Thyroid gland (tissue), 4 donors: ENCODE data around the gene PRDM12. TPM values are rescaled to one million over a fixed set of nuclear protein-coding genes. Genes with fewer than 3 reads are reported as not detected.

Experiments
- DNase-seq, 2 donors: peaks; one replicate each; pipeline ENCODE4 v3.0.0-alpha.2; 2019
- H3K27ac ChIP-seq, 3 donors: fragments of 200-600 bp; sonication (generic); 1 replicate in 2 of 3; 2 replicates in 1 of 3; pipeline ENCODE4 v1.5.1; 2016 to 2019; ENCODE audit warnings: mild to moderate bottlenecking in 1 of 3, moderate library complexity in 1 of 3
- H3K27me3 ChIP-seq: fragments of 200-600 bp; sonication (generic); one replicate; pipeline ENCODE4 v1.5.1; 2019
- H3K36me3 ChIP-seq, 2 donors: fragments of 200-600 bp; sonication (generic); one replicate each; pipeline ENCODE4 v1.5.1; 2016 to 2019
- H3K4me1 ChIP-seq, 2 donors: fragments of 200-600 bp; sonication (generic); one replicate each; pipeline ENCODE4 v1.5.1; 2017 to 2019
- H3K4me3 ChIP-seq, 3 donors: fragments of 200-600 bp; sonication (generic); replicated peaks in 1 of 3; 1 replicate in 2 of 3; 2 replicates in 1 of 3; pipeline ENCODE4 v1.5.1; 2016; ENCODE audit warnings: mild to moderate bottlenecking in 1 of 3
- H3K9me3 ChIP-seq: fragments of 200-600 bp; sonication (generic); one replicate; pipeline ENCODE4 v1.5.1; 2017
- POLR2A ChIP-seq, 2 donors: fragments of 450-650 bp; IDR thresholded peaks; one replicate each; pipeline ENCODE4 v1.6.1; 2017; ENCODE audit warnings: antibody characterized with exemption in 2 of 2, mild to moderate bottlenecking in 2 of 2, moderate library complexity in 1 of 2
- WGBS, 2 donors: methylation state at CpG; one replicate each; pipeline ENCODE4 v1.1.5; 2017; 5-methylcytosine and 5-hydroxymethylcytosine counted together
- intact Hi-C: fragments of 100-400 bp; cut with DNase I; formaldehyde crosslinking; loops from one replicate; pipeline ENCODE4 v1.15.1; 2023
- total RNA-seq, 4 donors: library from RNA; depleted of rRNA; stranded (reverse); fragments of >200 nt; gene quantifications; one replicate each; pipeline ENCODE4 v1.2.3, GENCODE V29; 2016
- TF ChIP-seq, protein P1 (sequence below), 6 experiments: fragments of 200-600 bp in 3 of 6; fragments of 450-650 bp in 3 of 6; sonication (generic) in 3 of 6; IDR thresholded peaks; one replicate each; pipeline ENCODE4 v1.5.1; 2016 to 2019; ENCODE audit warnings: antibody characterized with exemption in 6 of 6, mild to moderate bottlenecking in 2 of 6, inconsistent platforms in 1 of 6, moderate library complexity in 1 of 6

Gene PRDM12
- not detected for total RNA-seq

DNA sequence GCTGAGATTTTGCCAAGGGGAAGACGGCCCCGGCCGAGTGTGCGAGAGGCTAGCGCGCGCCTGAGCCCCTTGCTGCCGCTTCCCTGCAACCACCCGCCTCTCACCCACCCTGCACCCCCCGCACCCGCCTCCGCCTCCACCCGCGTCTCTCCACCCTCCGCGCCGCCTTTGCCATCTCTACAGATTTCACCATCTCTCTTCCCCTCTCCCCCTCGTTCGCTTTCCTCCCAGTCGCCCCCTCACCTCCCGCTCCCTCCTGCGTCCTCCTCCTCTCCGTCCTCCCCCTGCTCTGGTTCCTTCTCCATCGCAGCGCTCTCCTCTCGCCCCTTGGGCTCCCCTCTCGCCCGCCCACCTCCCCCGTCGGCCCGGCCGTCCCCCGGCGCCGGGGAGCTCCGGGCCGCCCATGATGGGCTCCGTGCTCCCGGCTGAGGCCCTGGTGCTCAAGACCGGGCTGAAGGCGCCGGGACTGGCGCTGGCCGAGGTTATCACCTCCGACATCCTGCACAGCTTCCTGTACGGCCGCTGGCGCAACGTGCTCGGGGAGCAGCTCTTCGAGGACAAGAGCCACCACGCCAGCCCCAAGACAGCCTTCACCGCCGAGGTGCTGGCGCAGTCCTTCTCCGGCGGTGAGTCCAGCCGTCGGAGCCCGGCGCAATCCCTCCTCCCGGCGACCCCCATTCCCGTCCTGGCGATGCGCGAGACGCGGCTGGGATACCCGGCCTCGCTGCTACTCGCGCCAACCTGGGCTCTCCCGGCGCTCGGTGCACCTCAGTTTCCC is at the start of gene PRDM12:
Gene PRDM12 (plus strand): TSS at position 344 of the 778 bp plus-strand sequence. CDS start 60 bp downstream, at position 404.
- TF ChIP-seq, protein P1, sequence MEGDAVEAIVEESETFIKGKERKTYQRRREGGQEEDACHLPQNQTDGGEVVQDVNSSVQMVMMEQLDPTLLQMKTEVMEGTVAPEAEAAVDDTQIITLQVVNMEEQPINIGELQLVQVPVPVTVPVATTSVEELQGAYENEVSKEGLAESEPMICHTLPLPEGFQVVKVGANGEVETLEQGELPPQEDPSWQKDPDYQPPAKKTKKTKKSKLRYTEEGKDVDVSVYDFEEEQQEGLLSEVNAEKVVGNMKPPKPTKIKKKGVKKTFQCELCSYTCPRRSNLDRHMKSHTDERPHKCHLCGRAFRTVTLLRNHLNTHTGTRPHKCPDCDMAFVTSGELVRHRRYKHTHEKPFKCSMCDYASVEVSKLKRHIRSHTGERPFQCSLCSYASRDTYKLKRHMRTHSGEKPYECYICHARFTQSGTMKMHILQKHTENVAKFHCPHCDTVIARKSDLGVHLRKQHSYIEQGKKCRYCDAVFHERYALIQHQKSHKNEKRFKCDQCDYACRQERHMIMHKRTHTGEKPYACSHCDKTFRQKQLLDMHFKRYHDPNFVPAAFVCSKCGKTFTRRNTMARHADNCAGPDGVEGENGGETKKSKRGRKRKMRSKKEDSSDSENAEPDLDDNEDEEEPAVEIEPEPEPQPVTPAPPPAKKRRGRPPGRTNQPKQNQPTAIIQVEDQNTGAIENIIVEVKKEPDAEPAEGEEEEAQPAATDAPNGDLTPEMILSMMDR (IDR thresholded peaks at IDR 0.05) = no peak
- TF ChIP-seq POLR2A (IDR thresholded peaks at IDR 0.05) = no peak
- H3K9me3 ChIP-seq = no peaks in the 10 kb centered on the region
- intact Hi-C loops = no loop called here
- H3K4me1 ChIP-seq = peaks cover 58 to 71% of the 10 kb centered on the region in 2 donors
- H3K27ac ChIP-seq = no peak within 1 kb of the TSS
- no peaks in the 10 kb centered on the region for H3K36me3 ChIP-seq
- no peak within 1 kb of the TSS for H3K4me3 ChIP-seq
- H3K27me3 ChIP-seq = peaks cover 68% of the 10 kb centered on the region
- no peak for DNase-seq
- WGBS, 2 donors = 2 to 3% methylated on average over 24 to 63 of the region's 76 CpGs

DNA sequence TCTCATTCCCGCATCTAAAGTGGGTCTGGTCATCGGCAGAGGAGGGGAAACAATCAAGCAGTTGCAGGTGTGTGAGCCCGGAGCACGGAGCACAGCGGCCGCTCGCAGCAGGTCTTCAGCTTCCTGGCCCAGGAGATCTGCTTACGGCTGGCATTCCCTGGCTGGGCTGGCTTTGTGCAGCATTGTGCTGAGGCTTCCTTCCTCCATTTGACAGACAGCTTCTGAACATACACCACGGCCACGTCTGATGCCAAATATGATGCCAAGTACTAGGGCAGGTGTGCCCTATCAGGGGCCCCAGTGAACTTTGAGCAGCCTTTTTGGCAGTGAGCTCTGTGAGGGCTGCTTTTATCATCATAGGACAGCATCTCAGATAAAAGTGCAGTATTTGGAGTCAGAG is 47.9 kb upstream of the PRDM12 start:
- Histone ChIP-seq H3K9me3 (no peaks in the 10 kb centered on the region), H3K27ac (no peak overlapping the region), H3K4me1 (no peaks in the 10 kb centered on the region), H3K36me3 (peaks cover 82 to 87% of the 10 kb centered on the region in 2 donors), H3K4me3 (no peak overlapping the region), H3K27me3 (no peaks in the 10 kb centered on the region)
- TF ChIP-seq POLR2A (IDR thresholded peaks at IDR 0.05) = no peak
- TF ChIP-seq, protein P1 (IDR thresholded peaks at IDR 0.05) = no peak
- intact Hi-C loops = no loop called here
- DNase-seq = no peak
- WGBS, 2 donors = 86 to 93% methylated on average over 2 to 10 of the region's 10 CpGs

DNA sequence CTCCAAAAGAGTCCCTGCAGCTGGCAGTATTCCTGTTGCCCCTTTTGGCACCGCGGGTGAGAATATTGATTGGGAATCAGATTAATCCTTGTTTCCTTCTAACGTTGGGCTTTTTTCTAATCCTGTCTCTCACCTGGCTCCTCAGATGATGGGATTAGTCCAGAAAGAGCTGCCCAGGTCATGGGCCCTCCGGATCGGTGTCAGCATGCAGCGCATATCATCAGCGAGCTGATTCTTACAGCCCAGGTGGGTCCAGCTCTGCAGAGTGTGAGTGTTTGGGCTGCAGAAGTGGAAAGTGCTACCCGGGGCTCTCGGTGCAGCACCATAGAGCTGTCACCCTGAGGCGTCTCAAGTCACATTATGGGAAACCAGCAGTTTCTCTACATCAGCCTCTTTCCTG is 40.9 kb upstream of the PRDM12 start:
- Histone ChIP-seq H3K4me3 (no peak overlapping the region), H3K27ac (no peak overlapping the region), H3K4me1 (no peaks in the 10 kb centered on the region), H3K27me3 (no peaks in the 10 kb centered on the region), H3K9me3 (no peaks in the 10 kb centered on the region), H3K36me3 (peaks cover 73 to 91% of the 10 kb centered on the region in 2 donors)
- 89 to 91% methylated on average over 10 of the region's 10 CpGs for WGBS, 2 donors
- DNase-seq = no peak
- TF ChIP-seq POLR2A (IDR thresholded peaks at IDR 0.05) = no peak
- TF ChIP-seq, protein P1 (IDR thresholded peaks at IDR 0.05) = no peak
- intact Hi-C loops = no loop called here

DNA sequence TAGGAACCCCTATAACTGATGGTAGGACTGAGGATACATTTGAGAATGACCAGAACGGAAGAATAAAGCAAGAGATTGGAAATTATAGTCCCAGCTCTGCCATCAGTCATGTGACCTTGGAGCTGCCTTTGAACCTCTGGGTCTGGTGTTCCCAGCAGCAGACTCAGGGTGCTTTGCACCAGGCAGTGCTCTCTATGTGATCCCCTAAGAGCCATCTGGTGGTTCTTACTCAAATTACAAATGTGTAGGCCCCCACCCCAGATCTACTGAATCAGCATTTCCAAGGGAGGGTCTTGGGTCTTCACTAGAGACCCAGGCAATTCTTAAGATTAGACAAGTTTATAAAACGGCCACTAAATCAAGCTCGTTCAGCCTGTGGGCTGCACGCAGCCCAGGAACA is 40.2 kb upstream of the PRDM12 start:
- H3K27me3 ChIP-seq = no peaks in the 10 kb centered on the region
- intact Hi-C loops = no loop called here
- H3K4me3 ChIP-seq = no peak overlapping the region
- DNase-seq = no peak
- no peak overlapping the region for H3K27ac ChIP-seq
- no peaks in the 10 kb centered on the region for H3K9me3 ChIP-seq
- no peaks in the 10 kb centered on the region for H3K4me1 ChIP-seq
- WGBS, 2 donors = 91 to 99% methylated on average over 4 of the region's 4 CpGs
- TF ChIP-seq POLR2A (IDR thresholded peaks at IDR 0.05) = no peak
- TF ChIP-seq, protein P1 (IDR thresholded peaks at IDR 0.05) = no peak
- peaks cover 66 to 87% of the 10 kb centered on the region in 2 donors for H3K36me3 ChIP-seq

DNA sequence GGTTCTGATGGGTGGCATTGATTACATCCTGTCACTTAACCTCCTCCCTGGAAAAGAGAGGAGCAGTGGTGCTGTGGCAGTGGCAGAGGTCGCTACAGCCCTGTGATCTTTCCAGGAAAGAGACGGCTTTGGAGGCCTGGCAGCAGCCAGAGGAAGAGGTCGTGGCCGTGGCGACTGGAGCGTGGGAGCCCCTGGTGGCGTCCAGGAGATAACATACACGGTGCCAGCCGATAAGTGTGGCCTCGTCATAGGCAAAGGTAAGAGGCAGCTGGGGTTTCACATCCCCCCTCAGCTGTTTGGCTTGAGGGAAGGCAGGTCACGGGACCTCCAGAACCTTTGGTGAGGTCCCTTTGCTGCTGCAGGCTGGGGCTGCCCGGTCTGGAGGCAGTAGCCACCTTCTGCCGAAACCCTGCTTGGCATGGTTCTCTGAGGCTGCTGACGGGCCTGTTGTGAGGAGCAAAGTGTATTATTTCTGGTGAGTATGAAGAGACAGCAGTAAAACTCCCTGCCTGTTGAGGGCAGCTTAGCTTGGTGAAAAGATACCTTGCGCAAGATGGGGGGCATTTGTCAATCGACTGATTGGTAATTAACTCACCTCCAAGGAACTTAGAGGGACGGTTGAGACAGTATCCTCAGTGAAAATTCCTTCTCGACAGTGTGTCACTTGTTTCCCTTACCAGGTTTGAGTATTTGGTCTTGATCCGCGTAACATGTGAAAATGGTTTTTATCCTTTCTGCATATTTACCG is 38.0 kb upstream of the PRDM12 start:
- intact Hi-C loops = no loop called here
- 86 to 87% methylated on average over 20 of the region's 21 CpGs for WGBS, 2 donors

More for the DNA sequence above, 38.0 kb upstream of the PRDM12 start:
- TF ChIP-seq POLR2A (IDR thresholded peaks at IDR 0.05) = no peak
- TF ChIP-seq, protein P1 (IDR thresholded peaks at IDR 0.05) = no peak
- no peaks in the 10 kb centered on the region for H3K9me3 ChIP-seq
- no peaks in the 10 kb centered on the region for H3K4me1 ChIP-seq
- peaks cover 58 to 83% of the 10 kb centered on the region in 2 donors for H3K36me3 ChIP-seq
- no peak for DNase-seq
- H3K27ac ChIP-seq = no peak overlapping the region
- H3K4me3 ChIP-seq = no peak overlapping the region
- no peaks in the 10 kb centered on the region for H3K27me3 ChIP-seq
